SKM-1 treated with dmso at 0.1 percent for 144 hours (cell line): ENCODE data around the gene TULP4.
"Not testable (repeated sequence)": the region's sequence is repeated elsewhere in the genome, so short reads cannot be mapped to it uniquely, and the experiment has no call there.

Experiments
- DNase-seq: peaks from one replicate; lab custom pipeline; 2025; ENCODE audit not compliant: unreplicated experiment; lab: John Stamatoyannopoulos, UW

TULP4 gene

DNA sequence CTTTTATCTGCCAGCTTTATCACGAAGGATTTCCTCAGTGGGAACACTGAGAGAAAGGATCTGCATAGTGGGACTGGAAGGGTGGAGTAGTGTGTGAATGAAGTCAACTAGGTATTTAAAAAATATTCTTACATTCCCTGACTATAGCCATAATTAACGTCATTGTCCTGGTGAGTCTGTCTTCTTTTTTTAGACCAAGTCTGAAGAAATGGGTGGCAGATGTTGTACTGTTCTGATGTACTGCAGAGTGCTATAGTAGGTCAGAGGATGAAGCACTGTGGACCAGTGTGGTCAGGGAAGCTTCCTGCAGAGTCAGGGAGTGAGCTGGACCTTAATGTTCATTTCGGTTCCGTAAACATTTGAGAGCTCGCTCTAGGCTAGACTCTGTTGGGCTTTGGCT is 11.9 kb downstream of the TULP4 start:
- DNase-seq = no peak

DNA sequence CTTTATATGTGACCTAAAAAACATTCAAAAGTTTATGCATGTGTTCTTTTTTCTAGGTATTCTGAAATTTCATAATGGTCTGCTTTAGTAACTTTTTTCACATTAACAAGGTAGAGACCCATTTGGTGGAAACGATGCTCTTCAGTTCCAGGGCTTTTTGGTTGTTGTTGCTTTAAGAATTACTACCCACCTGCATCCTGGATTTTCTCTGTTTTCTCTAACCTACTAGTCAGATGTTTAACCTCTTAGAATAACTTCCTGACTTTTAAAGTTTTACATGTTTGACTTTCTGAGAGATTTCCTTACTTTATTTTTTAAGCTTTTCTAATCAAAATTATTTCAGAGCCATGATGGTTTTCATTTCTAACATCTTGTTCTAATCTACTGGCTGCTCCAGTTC is 14.9 kb downstream of the TULP4 start:
- no peak for DNase-seq

DNA sequence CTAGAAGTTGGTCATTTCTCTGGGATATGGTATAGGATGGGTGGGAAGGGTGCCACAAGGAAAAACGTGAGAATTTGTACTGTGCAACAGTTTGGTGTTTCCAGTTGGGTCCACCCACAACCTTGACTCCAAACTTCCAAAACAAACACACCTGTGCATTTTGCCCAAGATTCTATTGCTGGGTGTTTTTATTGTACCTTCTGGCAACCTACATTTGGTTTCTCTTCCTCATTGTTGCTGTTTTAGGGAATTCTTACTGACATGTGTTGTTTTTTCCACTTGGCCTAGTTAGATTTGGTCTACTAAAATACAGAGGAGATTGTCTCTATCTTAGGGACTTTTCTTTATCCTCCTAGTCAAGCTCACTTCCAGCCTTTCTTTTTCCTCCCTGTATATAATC is 16.7 kb downstream of the TULP4 start:
- no peak for DNase-seq

DNA sequence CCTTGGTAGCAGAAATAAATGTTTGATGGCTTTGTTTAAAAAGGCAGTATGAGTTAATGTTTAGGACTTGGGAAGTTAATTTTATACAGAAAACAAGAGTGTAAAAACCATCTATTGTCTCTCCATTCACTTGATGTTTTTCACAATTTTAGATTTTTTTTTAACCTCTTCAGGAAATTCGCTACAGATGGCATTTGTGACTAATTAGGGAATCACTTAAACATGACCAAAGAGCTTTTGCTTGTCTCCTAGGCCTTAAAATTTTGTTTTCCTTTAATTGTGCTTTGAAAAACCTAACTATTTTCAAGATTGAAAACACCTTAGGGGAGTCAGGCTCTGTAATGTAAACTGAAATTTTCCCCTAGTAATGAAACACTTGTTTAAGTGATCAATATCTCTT is 17.3 kb downstream of the TULP4 start:
- DNase-seq = no peak

DNA sequence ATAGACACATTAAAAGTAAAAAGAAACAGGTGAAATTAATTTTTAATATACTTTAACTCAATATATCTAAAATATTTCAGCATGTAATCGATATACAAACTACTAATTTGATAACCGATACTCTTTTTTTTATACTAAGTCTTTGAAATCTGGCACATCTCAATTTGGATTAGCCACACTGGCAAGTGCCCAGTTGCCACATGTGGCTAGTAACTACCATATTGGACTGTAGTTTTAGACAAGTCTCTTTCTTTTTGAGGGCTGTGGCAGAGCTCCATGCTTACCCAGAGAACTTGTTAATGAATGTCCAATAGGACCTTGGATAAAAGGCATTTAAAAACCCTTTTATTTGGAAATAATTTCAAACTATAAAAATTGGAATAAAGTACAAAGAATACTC is 17.8 kb downstream of the TULP4 start:
- no peak for DNase-seq

DNA sequence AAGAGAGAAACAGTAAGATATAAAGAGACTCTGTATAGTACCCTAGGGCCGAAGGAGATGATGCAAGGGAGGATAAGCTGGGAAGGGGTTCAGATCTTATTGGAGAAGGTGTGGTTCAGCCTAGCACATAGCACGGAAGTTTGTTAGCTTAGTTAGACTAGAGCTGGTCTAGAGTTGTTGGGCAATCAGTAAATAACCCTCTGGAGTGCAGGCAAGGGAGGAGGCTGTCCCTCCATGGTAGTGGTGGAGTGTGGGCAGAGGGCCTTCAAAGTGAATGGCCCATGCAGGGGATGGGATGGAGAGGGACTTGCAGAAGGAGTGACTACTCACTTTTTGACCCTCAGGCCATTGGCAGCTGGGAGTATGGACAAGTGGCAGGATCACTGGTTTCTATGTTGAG is 20.0 kb downstream of the TULP4 start:
- no peak for DNase-seq

DNA sequence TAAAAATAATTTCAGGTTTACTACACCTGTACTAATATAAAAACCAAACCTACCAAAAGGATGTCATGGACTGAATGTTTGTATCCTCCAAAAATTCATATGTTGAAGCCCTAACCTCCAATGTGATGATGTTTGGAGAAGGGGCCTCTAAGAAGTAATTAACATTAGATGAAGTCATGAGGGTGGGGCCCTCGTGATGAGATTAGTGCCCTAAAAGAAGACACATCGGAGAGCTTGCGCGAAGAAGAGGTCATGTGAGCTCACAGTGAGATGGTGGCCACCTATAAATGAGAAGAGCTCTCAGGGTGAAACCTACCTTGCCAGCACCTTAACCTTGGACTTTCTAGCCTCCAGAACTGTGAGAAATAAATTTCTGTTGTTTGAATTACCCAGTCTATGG is 20.8 kb downstream of the TULP4 start:
- DNase-seq = no peak

DNA sequence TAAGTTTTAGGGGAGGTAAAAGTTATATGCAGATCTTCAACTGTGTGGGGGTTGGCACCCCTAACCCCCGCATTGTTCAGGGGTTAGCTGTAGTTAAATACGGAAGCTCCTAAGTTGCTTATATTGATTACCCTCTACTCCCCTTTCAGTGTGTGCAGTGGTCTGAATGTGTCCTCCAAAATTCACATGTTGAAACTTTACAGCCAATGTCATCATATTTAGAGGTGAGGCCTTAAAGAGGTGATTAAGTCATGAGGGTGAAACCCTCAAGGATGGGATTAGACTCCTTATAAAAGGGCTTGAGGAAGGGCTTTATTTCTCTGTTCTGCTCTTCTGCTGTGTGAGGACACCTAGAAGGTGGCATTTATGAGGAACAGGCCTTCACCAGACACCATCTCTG is 22.3 kb downstream of the TULP4 start:
- no peak for DNase-seq

DNA sequence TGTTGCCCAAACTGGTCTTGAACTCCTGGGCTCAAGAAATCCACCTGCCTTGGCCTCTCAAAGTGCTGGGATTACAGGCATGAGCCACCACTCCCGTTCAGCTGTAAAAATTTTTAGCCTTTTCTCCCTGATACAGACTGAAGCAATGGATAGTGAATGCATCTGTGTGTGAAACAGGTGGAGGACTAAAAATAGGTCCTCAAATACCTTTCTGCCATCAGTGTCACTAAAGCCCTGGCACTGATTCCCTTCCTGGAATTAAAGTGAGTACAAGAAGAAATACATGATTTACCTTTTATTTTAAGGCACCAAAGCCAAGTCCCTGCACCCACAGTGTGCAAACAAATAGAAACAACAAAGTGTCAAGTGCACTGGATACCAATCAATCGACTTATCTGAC is 25.1 kb downstream of the TULP4 start:
- no peak for DNase-seq

DNA sequence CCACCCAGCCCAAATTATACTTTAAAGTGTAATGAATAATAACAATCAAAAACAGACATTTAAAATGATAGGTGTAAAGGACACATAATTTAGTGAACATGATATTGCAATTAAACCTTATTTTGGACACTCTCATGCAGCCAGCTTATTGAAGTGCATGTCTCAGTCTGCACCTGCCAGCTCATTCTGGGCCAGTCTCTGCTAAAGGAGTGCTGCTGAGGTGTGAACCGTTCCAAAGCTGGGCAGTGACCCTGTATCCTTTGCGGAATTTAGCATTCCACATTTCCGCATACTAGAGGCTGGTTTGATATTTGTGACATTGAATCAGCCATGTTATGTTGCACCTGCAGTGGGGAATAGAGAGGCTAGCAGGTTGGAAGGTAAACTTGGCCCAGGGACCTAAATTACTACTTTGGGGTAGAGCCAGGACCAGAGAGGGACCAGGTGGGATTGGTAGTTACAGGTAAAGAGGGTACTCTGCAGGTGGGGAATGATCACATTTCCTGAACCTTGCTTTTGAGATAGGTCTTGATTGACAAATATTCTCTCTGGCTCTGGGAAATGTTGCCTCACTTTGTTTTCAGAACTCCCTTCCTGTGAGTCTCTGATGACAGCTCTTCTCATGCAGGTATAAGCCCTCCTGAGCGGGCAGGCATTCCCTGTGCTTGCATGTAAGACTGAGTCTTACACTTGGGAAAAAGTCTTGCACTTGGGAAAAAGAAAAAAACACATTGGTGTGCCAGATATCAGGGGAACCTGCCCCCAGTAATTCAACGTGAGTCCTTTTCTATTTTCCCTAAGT is 26.2 kb downstream of the TULP4 start:
- no peak for DNase-seq

DNA sequence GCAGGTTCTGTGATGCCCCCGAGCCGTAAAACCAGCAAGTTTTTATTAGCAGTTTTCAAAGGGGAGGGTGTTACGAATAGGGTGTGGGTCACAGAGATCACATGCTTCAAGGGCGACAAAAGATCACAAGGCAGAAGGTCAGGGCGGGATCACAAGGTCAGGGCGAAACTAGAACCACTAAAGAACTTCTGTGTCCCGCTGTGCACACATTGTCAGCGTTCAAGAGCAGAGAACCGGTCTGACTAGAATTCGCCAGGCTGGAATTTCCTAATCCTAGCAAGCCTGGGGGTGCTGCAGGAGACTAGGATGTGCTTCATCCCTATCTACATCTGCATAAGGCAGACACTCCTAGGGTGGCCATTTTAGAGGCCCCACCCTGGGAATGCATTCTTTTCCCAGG is 26.9 kb downstream of the TULP4 start:
- DNase-seq = not testable (repeated sequence)

DNA sequence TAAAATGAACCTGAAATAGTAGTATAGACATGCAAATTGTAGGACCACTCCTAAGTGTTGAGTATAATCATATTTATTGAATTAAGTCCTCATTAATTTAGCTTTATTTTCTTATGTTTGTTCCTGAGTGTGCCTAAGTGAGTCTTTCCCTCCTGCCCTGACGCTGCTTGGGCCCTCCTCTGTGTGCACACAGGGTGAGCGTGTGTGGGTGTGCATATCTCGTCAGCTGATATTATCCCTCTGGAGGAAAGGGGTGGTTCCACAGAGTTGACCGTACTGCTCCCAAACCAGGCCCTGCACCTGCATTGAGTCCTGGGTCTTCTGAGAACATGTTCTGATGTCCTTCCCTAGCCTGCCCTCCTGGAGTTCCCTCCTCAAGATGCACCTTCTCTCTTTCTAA is 28.0 kb downstream of the TULP4 start:
- DNase-seq = no peak

DNA sequence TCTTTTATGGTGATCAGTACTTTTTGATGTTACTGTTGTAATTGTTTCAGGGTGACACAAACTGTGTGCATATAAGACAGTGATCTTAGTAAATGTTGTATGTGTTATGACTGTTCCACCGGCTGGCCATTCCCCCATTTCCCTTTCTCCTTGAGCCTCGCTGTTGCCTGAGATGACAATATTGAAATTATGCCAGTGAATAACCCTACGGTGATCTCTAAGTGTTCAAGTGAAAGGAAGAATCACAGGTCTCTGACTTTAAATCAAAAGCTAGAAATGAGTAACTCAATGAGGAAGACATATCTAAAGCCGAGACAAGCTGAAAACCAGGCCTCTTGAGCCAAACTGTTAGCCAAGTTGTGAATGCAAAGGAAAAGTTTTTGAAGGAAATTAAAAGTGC is 32.3 kb downstream of the TULP4 start:
- DNase-seq = no peak

DNA sequence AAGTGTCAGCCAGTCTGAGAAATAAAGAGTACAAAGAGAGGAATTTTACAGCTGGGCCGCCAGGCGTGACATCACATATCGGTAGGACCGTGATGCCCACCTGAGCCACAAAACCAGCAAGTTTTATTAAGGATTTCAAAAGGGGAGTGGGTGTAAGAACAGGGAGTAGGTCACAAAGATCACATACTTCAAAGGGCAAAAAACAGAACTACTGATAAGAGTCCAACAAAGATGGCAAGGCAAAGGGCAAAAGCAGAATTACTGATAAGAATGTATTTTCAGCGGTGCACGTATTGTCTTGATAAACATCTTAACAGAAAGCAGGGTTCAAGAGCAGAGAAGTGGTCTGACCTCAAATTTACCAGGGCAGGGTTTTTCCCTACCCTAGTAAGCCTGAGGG is 33.2 kb downstream of the TULP4 start:
- not testable (repeated sequence) for DNase-seq

DNA sequence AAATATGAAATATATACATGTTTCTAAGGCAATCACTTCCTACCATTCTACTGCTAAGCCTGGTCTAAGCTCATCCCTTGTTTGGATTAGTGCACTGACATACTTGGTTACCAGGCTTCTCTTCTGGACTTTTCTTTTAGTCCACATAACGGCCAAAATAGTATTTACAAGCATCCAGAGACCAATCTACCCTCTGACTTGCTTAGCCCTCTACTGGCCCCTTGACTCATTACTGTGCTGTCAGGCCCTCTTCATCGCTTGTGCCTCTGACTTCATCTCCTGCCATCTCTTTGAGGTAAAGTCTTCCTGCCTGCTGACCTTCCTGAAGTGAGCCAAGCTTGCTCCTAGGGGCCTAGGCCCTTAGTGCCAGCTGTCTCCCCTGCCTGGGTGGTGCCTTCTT is 35.1 kb downstream of the TULP4 start:
- no peak for DNase-seq

DNA sequence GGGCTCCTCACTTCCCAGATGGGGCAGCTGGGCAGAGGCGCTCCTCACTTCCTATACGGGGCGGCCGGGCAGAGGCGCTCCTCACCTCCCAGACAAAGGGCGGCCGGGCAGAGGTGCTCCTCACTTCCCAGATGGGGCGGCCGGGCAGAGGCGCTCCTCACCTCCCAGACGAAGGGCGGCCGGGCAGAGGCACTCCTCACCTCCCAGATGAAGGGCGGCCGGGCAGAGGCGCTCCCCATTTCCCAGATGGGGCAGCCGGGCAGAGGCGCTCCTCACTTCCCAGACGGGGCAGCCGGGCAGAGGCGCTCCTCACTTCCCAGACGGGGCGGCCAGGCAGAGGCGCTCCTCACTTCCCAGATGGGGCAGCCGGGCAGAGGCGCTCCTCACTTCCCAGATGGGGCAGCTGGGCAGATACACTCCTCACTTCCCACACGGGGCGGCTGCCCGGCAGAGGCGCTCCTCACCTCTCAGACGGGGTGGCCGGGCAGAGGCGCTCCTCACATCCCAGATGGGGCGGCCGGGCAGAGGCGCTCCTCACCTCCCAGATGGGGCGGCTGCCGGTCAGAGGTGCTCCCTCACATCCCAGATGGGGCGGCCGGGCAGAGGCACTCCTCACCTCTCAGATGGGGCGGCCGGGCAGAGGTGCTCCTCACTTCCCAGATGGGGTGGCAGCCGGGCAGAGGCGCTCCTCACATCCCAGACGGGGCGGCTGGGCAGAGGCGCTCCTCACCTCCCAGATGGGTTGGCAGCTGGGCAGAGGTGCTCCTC is 36.7 kb downstream of the TULP4 start:
- DNase-seq = not testable (repeated sequence)

DNA sequence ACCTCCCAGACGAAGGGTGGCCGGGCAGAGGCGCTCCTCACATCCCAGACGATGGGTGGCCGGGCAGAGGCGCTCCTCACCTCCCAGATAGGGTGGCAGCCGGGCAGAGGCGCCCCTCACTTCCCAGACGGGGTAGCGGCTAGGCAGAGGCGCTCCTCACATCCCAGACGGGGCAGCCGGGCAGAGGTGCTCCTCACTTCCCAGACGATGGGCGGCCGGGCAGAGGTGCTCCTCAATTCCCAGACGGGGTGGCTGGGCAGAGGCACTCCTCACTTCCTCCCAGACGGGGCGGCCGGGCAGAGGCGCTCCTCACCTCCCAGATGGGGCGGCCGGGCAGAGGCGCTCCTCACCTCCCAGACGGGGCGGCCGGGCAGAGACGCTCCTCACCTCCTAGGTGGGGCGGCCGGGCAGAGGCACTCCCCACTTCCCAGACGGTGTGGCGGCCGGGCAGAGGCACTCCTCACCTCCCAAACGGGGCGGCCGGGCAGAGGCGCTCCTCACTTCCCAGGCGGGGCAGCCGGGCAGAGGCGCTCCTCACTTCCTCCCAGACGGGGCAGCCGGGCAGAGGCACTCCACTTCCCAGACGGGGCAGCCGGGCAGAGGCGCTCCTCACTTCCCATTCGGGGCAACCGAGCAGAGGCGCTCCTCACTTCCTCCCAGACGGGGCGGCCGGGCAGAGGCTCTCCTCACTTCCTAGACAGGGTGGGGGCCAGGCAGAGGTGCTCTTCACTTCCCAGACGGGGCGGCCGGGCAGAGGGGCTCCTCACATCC is 37.4 kb downstream of the TULP4 start:
- not testable (repeated sequence) for DNase-seq

DNA sequence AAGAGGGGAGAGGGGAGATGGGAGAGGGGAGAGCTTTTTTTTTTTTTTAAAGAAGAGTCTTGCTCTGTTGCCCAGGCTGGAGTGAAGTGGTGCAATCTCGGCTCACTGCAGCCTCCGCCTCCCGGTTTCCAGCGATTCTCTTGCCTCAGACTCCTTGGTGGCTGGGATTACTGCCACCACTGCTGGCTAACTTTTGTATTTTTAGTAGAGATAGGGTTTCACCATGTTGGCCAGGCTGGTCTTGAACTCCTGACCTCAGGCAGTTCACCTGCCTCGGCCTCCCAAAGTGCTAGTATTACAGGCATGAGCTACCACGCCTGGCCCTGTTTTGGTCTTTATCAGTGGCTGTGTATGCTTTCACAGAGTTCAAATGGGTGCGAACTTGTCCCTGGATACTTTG is 38.5 kb downstream of the TULP4 start:
- DNase-seq = not testable (repeated sequence)

DNA sequence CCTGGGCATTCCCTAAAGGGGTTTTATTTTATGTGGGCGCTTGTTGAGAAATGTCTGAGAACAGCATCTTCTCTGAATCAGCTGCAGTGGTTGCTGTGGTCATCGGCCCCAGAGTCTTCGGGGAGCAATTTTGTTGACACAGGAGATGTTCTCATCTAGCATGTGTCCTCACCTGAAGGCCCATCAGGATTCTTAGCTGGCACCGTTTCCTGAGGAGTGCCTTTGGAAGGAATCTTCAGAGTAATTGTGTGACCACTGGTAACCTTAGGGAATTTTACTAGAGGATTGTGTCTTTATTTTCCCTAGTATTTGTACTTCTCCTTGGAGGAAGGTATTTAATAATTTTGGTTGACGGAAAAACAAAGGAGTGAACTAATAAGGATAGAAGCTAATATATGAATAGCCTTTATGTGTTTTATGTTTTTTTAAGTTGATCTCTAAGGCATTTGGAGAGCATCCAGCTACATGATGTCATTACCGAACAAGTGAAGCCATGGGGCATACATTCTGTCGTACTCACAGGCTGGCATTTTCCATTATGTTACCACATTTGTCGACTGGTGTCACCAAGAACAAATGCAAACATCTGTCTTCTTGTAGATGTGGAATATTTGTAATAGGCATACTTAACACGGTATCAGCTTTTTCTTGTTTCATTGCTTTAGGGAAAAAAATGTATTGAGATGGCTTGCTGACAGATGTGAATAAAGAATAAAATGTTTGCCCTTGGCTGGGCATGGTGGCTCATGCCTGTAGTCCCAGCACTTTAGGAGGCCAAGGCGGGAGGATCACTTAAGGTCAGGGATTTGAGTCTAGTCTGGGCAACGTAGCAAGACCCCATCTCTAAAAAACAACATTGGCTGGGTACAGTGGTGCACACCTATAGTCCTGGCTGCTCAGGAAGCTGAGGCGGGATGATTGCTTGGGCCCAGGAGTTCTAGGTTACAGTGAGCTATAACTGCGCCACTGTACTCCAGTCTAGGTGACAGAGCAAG is 41.9 kb downstream of the TULP4 start:
- DNase-seq = no peak
